ENCODE data around the gene SOCS4. TPM values are rescaled to one million over a fixed set of nuclear protein-coding genes. Genes with fewer than 3 reads are reported as not detected.

Gene SOCS4
- total and polyA plus RNA-seq, 2 of the 13 experiments (the other 11 are each of a cell fraction or from before 2014, with no cell fraction given) = 4.0 to 10.0 TPM

DNA sequence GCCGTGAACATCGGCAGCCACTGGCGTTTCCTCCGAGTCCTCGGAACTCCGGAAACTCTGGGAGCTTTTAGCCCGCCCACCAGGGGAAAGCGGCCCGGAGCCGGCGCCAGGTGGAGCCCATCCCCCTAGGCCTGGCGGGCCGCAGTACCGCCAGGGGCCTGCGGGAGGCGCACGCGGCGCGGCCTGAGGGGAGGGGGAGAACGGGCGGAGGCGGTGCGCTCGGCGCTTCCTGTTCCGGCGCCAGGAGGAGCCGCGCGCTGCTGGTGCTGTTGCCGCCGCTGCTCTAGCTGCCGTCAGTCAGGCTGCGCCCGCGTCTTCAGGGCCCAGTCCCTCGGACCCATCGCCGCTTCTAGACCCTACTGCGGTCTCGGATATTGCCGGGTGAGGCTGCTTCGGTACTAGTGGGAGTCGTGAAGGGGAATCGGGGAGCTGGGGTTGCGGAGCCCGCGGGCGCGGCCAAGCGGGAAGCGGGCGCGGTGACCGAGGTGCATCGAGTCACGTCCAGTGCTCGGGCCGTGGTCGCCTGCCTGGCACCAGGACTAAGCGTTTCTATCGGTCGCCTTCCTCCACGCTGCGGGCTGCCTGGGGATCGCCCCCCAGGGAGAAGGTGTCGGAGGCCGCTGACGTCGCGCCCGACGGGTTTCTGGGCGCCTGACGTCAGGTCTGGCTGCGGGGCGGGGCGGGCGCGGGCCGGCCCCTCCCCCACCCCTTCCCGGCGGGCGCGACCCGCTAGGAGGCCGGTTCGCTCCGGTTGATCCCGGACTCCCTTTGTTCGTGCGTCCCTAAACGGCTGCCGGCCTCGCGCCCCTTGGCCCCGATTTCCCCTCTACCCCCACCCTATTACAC, 24.6 kb downstream of the SOCS4 start, which contains the start of gene MAPK1IP1L (continued):
- TF ChIP-seq GATAD1 (CRISPR knock-in tag; IDR thresholded peaks at IDR 0.05) (peak; percentile 85), ZNF224 (CRISPR knock-in tag; IDR thresholded peaks at IDR 0.05) (0 out of 2 replicates have a peak, but pooled peaks have one; percentile 22), ASH2L (IDR thresholded peaks at IDR 0.05; ENCODE audit: insufficient read length, low read depth, low read length) (peak; percentile 97), EED (CRISPR knock-in tag; IDR thresholded peaks at IDR 0.05) (peak; percentile 73; the same call in 1 of the 2 replicates), KAT7 (CRISPR knock-in tag; IDR thresholded peaks at IDR 0.05; ENCODE audit: borderline replicate concordance) (0 out of 2 replicates have a peak, but pooled peaks have one; percentile 57), MAF1 (CRISPR knock-in tag; IDR thresholded peaks at IDR 0.05; ENCODE audit: borderline replicate concordance) (peak; percentile 51; the same call in 1 of the 2 replicates), ZNF616 (CRISPR knock-in tag; IDR thresholded peaks at IDR 0.05; ENCODE audit: low read depth) (0 out of 2 replicates have a peak, but pooled peaks have one; percentile 17), POLR2AphosphoS2 (IDR thresholded peaks at IDR 0.05; ENCODE audit: low read depth, low read length) (peak; percentile 69; the same call in 1 of the 2 replicates), ZNF235 (CRISPR knock-in tag; IDR thresholded peaks at IDR 0.05; ENCODE audit: borderline replicate concordance) (peak; percentile 74; the same call in 1 of the 2 replicates), SOX13 (IDR thresholded peaks at IDR 0.05) (no peak), SOX13 (CRISPR knock-in tag; conservative IDR thresholded peaks at IDR 0.05 in 1 of 2, IDR thresholded peaks at IDR 0.05 in 1 of 2) (peak in 1 of 2 experiments; percentile 39; a peak in 1 of 4 replicates), SP140L (CRISPR knock-in tag; IDR thresholded peaks at IDR 0.05; ENCODE audit: borderline replicate concordance) (0 out of 2 replicates have a peak, but pooled peaks have one; percentile 73), MED1 (CRISPR knock-in tag; IDR thresholded peaks at IDR 0.05) (peak; percentile 72)
- TF ChIP-seq, protein P1, sequence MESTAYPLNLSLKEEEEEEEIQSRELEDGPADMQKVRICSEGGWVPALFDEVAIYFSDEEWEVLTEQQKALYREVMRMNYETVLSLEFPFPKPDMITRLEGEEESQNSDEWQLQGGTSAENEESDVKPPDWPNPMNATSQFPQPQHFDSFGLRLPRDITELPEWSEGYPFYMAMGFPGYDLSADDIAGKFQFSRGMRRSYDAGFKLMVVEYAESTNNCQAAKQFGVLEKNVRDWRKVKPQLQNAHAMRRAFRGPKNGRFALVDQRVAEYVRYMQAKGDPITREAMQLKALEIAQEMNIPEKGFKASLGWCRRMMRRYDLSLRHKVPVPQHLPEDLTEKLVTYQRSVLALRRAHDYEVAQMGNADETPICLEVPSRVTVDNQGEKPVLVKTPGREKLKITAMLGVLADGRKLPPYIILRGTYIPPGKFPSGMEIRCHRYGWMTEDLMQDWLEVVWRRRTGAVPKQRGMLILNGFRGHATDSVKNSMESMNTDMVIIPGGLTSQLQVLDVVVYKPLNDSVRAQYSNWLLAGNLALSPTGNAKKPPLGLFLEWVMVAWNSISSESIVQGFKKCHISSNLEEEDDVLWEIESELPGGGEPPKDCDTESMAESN (CRISPR knock-in tag; conservative IDR thresholded peaks at IDR 0.05) = peak; percentile 94
- TF ChIP-seq, protein P2, sequence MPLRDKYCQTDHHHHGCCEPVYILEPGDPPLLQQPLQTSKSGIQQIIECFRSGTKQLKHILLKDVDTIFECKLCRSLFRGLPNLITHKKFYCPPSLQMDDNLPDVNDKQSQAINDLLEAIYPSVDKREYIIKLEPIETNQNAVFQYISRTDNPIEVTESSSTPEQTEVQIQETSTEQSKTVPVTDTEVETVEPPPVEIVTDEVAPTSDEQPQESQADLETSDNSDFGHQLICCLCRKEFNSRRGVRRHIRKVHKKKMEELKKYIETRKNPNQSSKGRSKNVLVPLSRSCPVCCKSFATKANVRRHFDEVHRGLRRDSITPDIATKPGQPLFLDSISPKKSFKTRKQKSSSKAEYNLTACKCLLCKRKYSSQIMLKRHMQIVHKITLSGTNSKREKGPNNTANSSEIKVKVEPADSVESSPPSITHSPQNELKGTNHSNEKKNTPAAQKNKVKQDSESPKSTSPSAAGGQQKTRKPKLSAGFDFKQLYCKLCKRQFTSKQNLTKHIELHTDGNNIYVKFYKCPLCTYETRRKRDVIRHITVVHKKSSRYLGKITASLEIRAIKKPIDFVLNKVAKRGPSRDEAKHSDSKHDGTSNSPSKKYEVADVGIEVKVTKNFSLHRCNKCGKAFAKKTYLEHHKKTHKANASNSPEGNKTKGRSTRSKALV (CRISPR knock-in tag; IDR thresholded peaks at IDR 0.05) = peak; percentile 55; the same call in 1 of the 2 replicates
- TF ChIP-seq, protein P3, sequence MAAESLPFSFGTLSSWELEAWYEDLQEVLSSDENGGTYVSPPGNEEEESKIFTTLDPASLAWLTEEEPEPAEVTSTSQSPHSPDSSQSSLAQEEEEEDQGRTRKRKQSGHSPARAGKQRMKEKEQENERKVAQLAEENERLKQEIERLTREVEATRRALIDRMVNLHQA (CRISPR knock-in tag; IDR thresholded peaks at IDR 0.05) = peak; percentile 24; the same call in 1 of the 2 replicates
- TF ChIP-seq, protein P4, sequence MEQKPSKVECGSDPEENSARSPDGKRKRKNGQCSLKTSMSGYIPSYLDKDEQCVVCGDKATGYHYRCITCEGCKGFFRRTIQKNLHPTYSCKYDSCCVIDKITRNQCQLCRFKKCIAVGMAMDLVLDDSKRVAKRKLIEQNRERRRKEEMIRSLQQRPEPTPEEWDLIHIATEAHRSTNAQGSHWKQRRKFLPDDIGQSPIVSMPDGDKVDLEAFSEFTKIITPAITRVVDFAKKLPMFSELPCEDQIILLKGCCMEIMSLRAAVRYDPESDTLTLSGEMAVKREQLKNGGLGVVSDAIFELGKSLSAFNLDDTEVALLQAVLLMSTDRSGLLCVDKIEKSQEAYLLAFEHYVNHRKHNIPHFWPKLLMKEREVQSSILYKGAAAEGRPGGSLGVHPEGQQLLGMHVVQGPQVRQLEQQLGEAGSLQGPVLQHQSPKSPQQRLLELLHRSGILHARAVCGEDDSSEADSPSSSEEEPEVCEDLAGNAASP (CRISPR knock-in tag; IDR thresholded peaks at IDR 0.05; ENCODE audit: borderline replicate concordance) = no peak; the same call in 1 of the 2 replicates
- TF ChIP-seq, protein P5, sequence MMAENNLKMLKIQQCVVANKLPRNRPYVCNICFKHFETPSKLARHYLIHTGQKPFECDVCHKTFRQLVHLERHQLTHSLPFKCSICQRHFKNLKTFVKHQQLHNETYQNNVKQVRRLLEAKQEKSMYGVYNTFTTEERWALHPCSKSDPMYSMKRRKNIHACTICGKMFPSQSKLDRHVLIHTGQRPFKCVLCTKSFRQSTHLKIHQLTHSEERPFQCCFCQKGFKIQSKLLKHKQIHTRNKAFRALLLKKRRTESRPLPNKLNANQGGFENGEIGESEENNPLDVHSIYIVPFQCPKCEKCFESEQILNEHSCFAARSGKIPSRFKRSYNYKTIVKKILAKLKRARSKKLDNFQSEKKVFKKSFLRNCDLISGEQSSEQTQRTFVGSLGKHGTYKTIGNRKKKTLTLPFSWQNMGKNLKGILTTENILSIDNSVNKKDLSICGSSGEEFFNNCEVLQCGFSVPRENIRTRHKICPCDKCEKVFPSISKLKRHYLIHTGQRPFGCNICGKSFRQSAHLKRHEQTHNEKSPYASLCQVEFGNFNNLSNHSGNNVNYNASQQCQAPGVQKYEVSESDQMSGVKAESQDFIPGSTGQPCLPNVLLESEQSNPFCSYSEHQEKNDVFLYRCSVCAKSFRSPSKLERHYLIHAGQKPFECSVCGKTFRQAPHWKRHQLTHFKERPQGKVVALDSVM (CRISPR knock-in tag; IDR thresholded peaks at IDR 0.05) = peak; percentile 61
